Right lobe of liver (tissue), 6 donors: ENCODE results near the gene COX20. TPM values are rescaled to one million over a fixed set of nuclear protein-coding genes. Genes with fewer than 3 reads are reported as not detected.

ENCODE experiments used
- ATAC-seq, 4 donors: fragments of 200-7000 bp; cut with Tn5 transposase; one replicate each; pipeline ENCODE4 v1.9.1; 2020; ENCODE audit warnings: mild to moderate bottlenecking in 4 of 4, moderate library complexity in 4 of 4
- DNase-seq, 3 donors: peaks; one replicate each; pipeline ENCODE4 v3.0.0-alpha.2; 2020
- H3K27ac ChIP-seq, 3 donors: fragments of 200-600 bp; one replicate each; pipeline ENCODE4 v1.8.0; 2022
- H3K27me3 ChIP-seq, 2 donors: fragments of 200-600 bp; one replicate each; pipeline ENCODE4 v1.8.0; 2022
- H3K36me3 ChIP-seq, 4 donors: fragments of 200-600 bp; sonication (generic) in 1 of 4; one replicate each; pipeline versions ENCODE4 v1.5.1 to v1.8.0; 2017 to 2022; ENCODE audit warnings: control low read depth in 1 of 4
- H3K4me1 ChIP-seq, 4 donors: fragments of 200-600 bp; sonication (generic) in 1 of 4; one replicate each; pipeline versions ENCODE4 v1.5.1 to v1.8.0; 2017 to 2022; ENCODE audit warnings: control low read depth in 1 of 4
- H3K4me3 ChIP-seq, 3 donors: fragments of 200-600 bp; one replicate each; pipeline ENCODE4 v1.8.0; 2022
- H3K9me3 ChIP-seq, 4 donors: fragments of 200-600 bp; sonication (generic) in 1 of 4; one replicate each; pipeline versions ENCODE4 v1.5.1 to v1.8.0; 2017 to 2022; ENCODE audit warnings: control low read depth in 1 of 4
- POLR2A ChIP-seq: fragments of 450-650 bp; IDR thresholded peaks from one replicate; pipeline ENCODE4 v1.6.1; 2017; ENCODE audit warnings: antibody characterized with exemption, mild to moderate bottlenecking
- WGBS: methylation state at CpG from one replicate; pipeline ENCODE4 v1.1.6; 2018; ENCODE audit warnings: low coverage, low lambda C conversion rate; ENCODE audit not compliant: insufficient coverage; ENCODE audit errors: missing lambda C conversion rate; 5-methylcytosine and 5-hydroxymethylcytosine counted together
- intact Hi-C, 2 donors: fragments of 100-400 bp; cut with DNase I; formaldehyde crosslinking; loops; one replicate each; pipeline versions ENCODE4 v1.11.2 to v1.14.1; 2022
- total RNA-seq, 6 experiments: library from RNA; depleted of rRNA in 2 of 6; stranded (reverse); fragments of >200 nt in 2 of 6; fragmentation: NEBNext Ultra II Directional in 3 of 6; extraction: Animal tissue kit (Norgen Biotek cat#: 25700) in 3 of 6; gene quantifications; one replicate each; pipeline versions ENCODE4 v1.1.0 to v1.2.4, GENCODE V29; 2016 to 2023
- TF ChIP-seq, protein P1 (sequence below), 4 donors: fragments of 200-600 bp in 3 of 4; fragments of 450-650 bp in 1 of 4; IDR thresholded peaks; one replicate each; pipeline versions ENCODE4 v1.5.1 to v1.8.0; 2016 to 2022; ENCODE audit warnings: antibody characterized with exemption in 4 of 4, mild to moderate bottlenecking in 2 of 4
- donor health status: DM: no; HTN: yes; CAD: no.
- donor health status: DM: no; HTN: no; CAD: no.
- donor health status: DM: no; HTN: no; CAD: no.
- donor health status: DM: no; HTN: yes; CAD: no.
- donor health status: DM: no; HTN: yes; CAD: no.

Gene COX20
- total RNA-seq, 6 experiments from 2014 or later: 16.8 to 28.5 (median 19.6) TPM

DNA sequence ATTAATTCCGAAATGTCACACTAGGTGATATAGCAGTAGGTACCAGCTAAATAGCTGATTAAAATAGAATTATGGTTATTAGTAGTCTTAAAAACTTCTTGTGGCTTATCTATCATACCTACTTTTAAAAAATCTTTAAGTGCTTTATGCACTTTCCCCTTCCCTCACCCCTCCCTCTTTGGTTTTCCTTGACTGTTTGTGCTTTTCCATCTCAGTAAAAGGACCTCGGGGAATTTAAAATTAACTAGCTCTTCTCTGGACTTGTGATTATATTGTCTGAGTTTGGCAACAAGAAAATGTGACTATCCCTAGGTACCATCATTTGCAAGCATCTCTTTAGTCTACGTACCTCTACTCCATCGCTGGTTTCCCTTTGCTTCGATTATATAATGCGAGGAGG, 11.2 kb downstream of the COX20 start:
- 94% methylated on average over 6 of the region's 6 CpGs for WGBS
- intact Hi-C loops: no loop called here
- H3K27me3 ChIP-seq: no peaks in the 10 kb centered on the region
- DNase-seq (no peak), ATAC-seq (no peak)
- H3K4me3 ChIP-seq: no peak overlapping the region
- H3K4me1 ChIP-seq: peaks cover 0 to 26% (median 9%) of the 10 kb centered on the region in 4 donors
- H3K9me3 ChIP-seq: no peaks in the 10 kb centered on the region
- H3K36me3 ChIP-seq: peaks cover 0 to 78% (median 20%) of the 10 kb centered on the region in 4 donors
- no peak for TF ChIP-seq POLR2A
- TF ChIP-seq, protein P1, sequence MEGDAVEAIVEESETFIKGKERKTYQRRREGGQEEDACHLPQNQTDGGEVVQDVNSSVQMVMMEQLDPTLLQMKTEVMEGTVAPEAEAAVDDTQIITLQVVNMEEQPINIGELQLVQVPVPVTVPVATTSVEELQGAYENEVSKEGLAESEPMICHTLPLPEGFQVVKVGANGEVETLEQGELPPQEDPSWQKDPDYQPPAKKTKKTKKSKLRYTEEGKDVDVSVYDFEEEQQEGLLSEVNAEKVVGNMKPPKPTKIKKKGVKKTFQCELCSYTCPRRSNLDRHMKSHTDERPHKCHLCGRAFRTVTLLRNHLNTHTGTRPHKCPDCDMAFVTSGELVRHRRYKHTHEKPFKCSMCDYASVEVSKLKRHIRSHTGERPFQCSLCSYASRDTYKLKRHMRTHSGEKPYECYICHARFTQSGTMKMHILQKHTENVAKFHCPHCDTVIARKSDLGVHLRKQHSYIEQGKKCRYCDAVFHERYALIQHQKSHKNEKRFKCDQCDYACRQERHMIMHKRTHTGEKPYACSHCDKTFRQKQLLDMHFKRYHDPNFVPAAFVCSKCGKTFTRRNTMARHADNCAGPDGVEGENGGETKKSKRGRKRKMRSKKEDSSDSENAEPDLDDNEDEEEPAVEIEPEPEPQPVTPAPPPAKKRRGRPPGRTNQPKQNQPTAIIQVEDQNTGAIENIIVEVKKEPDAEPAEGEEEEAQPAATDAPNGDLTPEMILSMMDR (IDR thresholded peaks at IDR 0.05): no peak
- H3K27ac ChIP-seq: no peak overlapping the region

DNA sequence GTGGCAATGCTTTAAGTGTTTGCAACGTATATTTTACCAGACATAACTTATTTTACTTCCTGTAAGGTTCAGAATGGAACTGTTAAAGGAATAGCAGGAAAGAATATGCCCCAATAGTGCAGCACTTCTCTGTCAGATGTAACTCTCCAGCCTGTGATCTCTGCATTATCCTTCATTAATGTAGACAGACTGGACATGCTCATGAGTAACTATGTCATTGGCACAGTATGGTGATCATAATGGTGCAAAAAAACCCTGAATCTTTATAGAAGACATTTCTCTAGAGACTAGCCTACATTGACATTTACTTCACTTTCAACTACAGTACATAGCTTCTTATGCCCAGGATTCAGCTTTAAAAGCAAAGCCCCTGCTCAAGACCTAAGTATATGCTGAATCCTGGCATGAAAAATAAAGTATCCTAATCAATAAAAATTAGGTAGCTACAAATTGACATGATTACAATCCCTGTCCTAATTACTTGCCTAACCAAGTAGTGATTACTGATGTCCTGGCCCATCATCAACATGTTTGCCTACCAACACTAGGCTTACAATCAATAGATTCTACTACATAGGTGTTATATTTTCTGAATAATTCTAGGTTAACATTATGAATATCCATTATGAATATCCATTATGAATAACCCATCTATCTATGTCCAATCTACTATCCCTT, 13.9 kb downstream of the COX20 start:
- Histone ChIP-seq H3K4me3 (no peak overlapping the region), H3K9me3 (no peaks in the 10 kb centered on the region), H3K27me3 (no peaks in the 10 kb centered on the region), H3K4me1 (peaks cover 0 to 24% (median 11%) of the 10 kb centered on the region in 4 donors), H3K36me3 (peaks cover 0 to 77% (median 20%) of the 10 kb centered on the region in 4 donors), H3K27ac (peak overlapping the region in 2 of 3 donors; percentile 9 to 36)
- no peak for DNase-seq
- TF ChIP-seq, protein P1 (IDR thresholded peaks at IDR 0.05): no peak
- no peak for TF ChIP-seq POLR2A
- intact Hi-C loops: no loop called here
- 42% methylated on average over 1 of the region's 1 CpG for WGBS
- no peak for ATAC-seq

DNA sequence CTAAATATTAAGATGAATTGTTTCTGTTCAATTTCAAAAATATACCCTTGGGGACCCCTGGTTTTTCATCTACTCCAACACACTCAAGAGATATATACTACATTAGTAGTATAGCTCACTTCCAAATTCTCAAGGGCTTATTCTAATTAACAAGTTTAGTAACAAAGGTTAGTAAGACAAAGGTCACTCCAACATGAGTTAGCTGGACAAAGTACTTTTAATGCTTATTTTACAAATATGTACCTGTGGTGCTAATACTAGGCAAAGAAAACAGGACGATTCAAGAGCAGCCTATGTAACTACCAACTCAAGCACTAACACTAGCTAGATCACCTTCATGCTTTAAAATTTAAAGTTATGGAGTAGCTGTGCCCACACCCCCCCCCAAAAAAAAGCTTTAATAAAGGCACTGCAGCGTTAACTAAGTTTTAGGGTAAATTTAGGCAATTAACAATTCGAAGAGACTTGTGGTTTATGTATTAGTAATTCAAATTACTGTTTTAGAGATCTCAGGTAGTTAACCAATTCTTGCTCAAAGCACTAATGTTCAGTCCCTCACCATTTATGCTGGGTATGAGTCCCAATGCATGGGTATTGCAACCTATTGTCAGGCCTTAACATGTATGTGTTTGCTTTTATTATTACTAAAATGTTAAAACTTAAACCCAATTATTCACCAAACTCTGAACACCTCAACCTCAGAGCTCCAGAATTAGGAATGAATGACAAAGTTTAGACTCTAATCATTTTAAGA, 14.8 kb downstream of the COX20 start:
- intact Hi-C loops: no loop called here
- WGBS: 48% methylated on average over 3 of the region's 3 CpGs
- H3K27ac ChIP-seq: peak overlapping the region in 2 of 3 donors; percentile 9 to 36

DNA sequence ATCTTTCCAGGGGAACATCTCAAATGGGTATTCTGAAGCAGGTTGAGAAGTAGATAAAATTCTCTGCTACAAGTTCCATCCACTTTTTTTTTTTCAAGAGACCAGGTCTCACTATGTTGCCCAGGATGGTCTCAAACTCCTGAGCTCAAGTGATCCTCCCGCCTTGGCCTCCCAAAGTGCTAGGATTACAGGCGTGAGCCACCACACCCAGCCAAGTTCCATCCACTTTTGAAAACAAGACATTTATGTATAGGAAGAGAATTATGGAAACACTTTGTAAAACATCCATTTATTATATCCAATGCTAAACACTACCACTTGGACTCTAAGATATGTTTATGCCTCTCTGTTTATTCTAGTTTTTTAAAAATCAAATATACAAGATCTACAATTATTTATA, 15.4 kb downstream of the COX20 start:
- no peaks in the 10 kb centered on the region for H3K9me3 ChIP-seq
- peaks cover 0 to 77% (median 23%) of the 10 kb centered on the region in 4 donors for H3K36me3 ChIP-seq
- no peak for ATAC-seq
- no peak overlapping the region for H3K27ac ChIP-seq
- peaks cover 0 to 29% (median 12%) of the 10 kb centered on the region in 4 donors for H3K4me1 ChIP-seq
- TF ChIP-seq POLR2A: no peak
- TF ChIP-seq, protein P1 (IDR thresholded peaks at IDR 0.05): no peak
- no peaks in the 10 kb centered on the region for H3K27me3 ChIP-seq
- no peak for DNase-seq
- H3K4me3 ChIP-seq: no peak overlapping the region
- WGBS: 100% methylated on average over 2 of the region's 2 CpGs
- intact Hi-C loops: no loop called here

More for the DNA sequence above, 14.8 kb downstream of the COX20 start:
- no peak for DNase-seq
- TF ChIP-seq, protein P1 (IDR thresholded peaks at IDR 0.05): no peak
- no peak for TF ChIP-seq POLR2A
- Histone ChIP-seq H3K4me3 (no peak overlapping the region), H3K9me3 (no peaks in the 10 kb centered on the region), H3K4me1 (peaks cover 0 to 29% (median 12%) of the 10 kb centered on the region in 4 donors), H3K36me3 (peaks cover 0 to 77% (median 20%) of the 10 kb centered on the region in 4 donors), H3K27me3 (no peaks in the 10 kb centered on the region)
- ATAC-seq: peak; percentile 53 to 72 (median 64)
